ENCODE measurements around the gene AUTS2. TPM values are rescaled to one million over a fixed set of nuclear protein-coding genes. Genes with fewer than 3 reads are reported as not detected.

The AUTS2 gene
- total and polyA plus RNA-seq, 2 experiments from 2014 or later: 32.0 to 91.0 TPM

DNA sequence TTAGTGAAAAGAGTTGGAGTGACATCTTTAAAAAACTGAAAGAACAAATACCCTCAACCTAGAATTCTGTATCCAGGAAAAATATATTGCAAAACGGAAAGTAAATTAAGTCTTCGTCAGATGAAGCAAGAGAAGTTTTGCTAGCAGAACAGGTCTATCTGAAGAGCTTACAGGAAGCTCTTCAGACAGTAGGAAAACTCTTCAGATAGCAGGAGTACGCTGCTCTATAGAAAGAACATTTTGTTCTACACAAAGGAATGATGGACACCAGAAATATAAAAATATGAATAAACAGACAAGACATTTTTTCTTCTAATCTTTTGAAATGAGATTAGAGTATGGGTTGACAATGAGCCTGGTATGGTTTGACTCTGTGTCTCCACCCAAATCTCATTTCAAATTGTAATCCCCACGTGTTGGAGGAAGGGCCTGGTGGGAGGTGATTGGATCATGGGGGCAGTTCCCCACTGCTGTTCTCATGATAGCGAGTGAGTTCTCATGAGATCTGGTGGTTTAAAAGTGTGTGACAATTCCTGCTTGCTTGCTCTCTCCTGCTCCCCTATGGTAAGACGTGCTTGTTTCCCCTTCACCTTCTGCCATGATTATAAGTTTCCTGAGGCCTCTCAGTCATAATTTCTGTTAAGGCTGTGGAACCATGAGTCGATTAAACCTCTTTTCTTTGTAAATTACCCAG is 567.3 kb downstream of the AUTS2 start:
- ATAC-seq: no peak
- Histone ChIP-seq H3K9me2 (ENCODE audit: insufficient read depth) (no peaks in the 10 kb centered on the region), H3K4me3 (no peak overlapping the region), H4K20me1 (replicated peaks; ENCODE audit: insufficient read depth) (no peaks in the 10 kb centered on the region), H3K79me2 (replicated peaks; ENCODE audit: insufficient read depth) (no peaks in the 10 kb centered on the region), H3K27me3 (ENCODE audit: insufficient read depth) (no peaks in the 10 kb centered on the region), H3K4me1 (ENCODE audit: insufficient read depth) (peaks cover 17% of the 10 kb centered on the region), H3K36me3 (ENCODE audit: insufficient read depth) (no peaks in the 10 kb centered on the region), H3F3A (replicated peaks; ENCODE audit: low read depth) (no peaks in the 10 kb centered on the region), H2AFZ (no peak overlapping the region), H3K4me2 (no peak overlapping the region), H3K27ac (ENCODE audit: low read depth) (no peak overlapping the region)
- no peak overlapping the region for H3K4me3 Mint-ChIP-seq
- H3K9me3 Mint-ChIP-seq: no peaks in the 10 kb centered on the region
- no peak for DNase-seq (ENCODE audit: low spot score)
- H3K4me1 Mint-ChIP-seq: peaks cover 26% of the 10 kb centered on the region
- H3K27me3 Mint-ChIP-seq (ENCODE audit: insufficient read depth, low read depth, poor library complexity): peaks cover 2% of the 10 kb centered on the region
- no peak for TF ChIP-seq EZH2 (IDR thresholded peaks at IDR 0.05; ENCODE audit: low read depth, unreplicated experiment)
- TF ChIP-seq, protein P1, sequence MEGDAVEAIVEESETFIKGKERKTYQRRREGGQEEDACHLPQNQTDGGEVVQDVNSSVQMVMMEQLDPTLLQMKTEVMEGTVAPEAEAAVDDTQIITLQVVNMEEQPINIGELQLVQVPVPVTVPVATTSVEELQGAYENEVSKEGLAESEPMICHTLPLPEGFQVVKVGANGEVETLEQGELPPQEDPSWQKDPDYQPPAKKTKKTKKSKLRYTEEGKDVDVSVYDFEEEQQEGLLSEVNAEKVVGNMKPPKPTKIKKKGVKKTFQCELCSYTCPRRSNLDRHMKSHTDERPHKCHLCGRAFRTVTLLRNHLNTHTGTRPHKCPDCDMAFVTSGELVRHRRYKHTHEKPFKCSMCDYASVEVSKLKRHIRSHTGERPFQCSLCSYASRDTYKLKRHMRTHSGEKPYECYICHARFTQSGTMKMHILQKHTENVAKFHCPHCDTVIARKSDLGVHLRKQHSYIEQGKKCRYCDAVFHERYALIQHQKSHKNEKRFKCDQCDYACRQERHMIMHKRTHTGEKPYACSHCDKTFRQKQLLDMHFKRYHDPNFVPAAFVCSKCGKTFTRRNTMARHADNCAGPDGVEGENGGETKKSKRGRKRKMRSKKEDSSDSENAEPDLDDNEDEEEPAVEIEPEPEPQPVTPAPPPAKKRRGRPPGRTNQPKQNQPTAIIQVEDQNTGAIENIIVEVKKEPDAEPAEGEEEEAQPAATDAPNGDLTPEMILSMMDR (conservative IDR thresholded peaks at IDR 0.05; ENCODE audit: low read depth in 2 of 2): no peak
- TF ChIP-seq, protein P2, sequence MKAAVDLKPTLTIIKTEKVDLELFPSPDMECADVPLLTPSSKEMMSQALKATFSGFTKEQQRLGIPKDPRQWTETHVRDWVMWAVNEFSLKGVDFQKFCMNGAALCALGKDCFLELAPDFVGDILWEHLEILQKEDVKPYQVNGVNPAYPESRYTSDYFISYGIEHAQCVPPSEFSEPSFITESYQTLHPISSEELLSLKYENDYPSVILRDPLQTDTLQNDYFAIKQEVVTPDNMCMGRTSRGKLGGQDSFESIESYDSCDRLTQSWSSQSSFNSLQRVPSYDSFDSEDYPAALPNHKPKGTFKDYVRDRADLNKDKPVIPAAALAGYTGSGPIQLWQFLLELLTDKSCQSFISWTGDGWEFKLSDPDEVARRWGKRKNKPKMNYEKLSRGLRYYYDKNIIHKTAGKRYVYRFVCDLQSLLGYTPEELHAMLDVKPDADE (IDR thresholded peaks at IDR 0.05): no peak
- TF ChIP-seq, protein P3, sequence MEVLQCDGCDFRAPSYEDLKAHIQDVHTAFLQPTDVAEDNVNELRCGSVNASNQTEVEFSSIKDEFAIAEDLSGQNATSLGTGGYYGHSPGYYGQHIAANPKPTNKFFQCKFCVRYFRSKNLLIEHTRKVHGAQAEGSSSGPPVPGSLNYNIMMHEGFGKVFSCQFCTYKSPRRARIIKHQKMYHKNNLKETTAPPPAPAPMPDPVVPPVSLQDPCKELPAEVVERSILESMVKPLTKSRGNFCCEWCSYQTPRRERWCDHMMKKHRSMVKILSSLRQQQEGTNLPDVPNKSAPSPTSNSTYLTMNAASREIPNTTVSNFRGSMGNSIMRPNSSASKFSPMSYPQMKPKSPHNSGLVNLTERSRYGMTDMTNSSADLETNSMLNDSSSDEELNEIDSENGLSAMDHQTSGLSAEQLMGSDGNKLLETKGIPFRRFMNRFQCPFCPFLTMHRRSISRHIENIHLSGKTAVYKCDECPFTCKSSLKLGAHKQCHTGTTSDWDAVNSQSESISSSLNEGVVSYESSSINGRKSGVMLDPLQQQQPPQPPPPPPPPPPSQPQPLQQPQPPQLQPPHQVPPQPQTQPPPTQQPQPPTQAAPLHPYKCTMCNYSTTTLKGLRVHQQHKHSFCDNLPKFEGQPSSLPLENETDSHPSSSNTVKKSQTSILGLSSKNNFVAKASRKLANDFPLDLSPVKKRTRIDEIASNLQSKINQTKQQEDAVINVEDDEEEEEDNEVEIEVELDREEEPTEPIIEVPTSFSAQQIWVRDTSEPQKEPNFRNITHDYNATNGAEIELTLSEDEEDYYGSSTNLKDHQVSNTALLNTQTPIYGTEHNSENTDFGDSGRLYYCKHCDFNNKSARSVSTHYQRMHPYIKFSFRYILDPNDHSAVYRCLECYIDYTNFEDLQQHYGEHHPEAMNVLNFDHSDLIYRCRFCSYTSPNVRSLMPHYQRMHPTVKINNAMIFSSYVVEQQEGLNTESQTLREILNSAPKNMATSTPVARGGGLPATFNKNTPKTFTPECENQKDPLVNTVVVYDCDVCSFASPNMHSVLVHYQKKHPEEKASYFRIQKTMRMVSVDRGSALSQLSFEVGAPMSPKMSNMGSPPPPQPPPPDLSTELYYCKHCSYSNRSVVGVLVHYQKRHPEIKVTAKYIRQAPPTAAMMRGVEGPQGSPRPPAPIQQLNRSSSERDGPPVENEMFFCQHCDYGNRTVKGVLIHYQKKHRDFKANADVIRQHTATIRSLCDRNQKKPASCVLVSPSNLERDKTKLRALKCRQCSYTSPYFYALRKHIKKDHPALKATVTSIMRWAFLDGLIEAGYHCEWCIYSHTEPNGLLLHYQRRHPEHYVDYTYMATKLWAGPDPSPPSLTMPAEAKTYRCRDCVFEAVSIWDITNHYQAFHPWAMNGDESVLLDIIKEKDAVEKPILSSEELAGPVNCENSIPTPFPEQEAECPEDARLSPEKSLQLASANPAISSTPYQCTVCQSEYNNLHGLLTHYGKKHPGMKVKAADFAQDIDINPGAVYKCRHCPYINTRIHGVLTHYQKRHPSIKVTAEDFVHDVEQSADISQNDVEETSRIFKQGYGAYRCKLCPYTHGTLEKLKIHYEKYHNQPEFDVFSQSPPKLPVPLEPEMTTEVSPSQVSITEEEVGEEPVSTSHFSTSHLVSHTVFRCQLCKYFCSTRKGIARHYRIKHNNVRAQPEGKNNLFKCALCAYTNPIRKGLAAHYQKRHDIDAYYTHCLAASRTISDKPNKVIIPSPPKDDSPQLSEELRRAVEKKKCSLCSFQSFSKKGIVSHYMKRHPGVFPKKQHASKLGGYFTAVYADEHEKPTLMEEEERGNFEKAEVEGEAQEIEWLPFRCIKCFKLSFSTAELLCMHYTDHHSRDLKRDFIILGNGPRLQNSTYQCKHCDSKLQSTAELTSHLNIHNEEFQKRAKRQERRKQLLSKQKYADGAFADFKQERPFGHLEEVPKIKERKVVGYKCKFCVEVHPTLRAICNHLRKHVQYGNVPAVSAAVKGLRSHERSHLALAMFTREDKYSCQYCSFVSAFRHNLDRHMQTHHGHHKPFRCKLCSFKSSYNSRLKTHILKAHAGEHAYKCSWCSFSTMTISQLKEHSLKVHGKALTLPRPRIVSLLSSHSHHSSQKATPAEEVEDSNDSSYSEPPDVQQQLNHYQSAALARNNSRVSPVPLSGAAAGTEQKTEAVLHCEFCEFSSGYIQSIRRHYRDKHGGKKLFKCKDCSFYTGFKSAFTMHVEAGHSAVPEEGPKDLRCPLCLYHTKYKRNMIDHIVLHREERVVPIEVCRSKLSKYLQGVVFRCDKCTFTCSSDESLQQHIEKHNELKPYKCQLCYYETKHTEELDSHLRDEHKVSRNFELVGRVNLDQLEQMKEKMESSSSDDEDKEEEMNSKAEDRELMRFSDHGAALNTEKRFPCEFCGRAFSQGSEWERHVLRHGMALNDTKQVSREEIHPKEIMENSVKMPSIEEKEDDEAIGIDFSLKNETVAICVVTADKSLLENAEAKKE (CRISPR knock-in tag; IDR thresholded peaks at IDR 0.05): no peak
- TF ChIP-seq EZH2phosphoT487 (IDR thresholded peaks at IDR 0.05; ENCODE audit: unreplicated experiment): no peak
- TF ChIP-seq, protein P4, sequence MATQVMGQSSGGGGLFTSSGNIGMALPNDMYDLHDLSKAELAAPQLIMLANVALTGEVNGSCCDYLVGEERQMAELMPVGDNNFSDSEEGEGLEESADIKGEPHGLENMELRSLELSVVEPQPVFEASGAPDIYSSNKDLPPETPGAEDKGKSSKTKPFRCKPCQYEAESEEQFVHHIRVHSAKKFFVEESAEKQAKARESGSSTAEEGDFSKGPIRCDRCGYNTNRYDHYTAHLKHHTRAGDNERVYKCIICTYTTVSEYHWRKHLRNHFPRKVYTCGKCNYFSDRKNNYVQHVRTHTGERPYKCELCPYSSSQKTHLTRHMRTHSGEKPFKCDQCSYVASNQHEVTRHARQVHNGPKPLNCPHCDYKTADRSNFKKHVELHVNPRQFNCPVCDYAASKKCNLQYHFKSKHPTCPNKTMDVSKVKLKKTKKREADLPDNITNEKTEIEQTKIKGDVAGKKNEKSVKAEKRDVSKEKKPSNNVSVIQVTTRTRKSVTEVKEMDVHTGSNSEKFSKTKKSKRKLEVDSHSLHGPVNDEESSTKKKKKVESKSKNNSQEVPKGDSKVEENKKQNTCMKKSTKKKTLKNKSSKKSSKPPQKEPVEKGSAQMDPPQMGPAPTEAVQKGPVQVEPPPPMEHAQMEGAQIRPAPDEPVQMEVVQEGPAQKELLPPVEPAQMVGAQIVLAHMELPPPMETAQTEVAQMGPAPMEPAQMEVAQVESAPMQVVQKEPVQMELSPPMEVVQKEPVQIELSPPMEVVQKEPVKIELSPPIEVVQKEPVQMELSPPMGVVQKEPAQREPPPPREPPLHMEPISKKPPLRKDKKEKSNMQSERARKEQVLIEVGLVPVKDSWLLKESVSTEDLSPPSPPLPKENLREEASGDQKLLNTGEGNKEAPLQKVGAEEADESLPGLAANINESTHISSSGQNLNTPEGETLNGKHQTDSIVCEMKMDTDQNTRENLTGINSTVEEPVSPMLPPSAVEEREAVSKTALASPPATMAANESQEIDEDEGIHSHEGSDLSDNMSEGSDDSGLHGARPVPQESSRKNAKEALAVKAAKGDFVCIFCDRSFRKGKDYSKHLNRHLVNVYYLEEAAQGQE (IDR thresholded peaks at IDR 0.05; ENCODE audit: unreplicated experiment): no peak
- no peak for TF ChIP-seq NANOG (IDR thresholded peaks at IDR 0.05; ENCODE audit: borderline replicate concordance)
- no peak for TF ChIP-seq ZNF331 (CRISPR knock-in tag; IDR thresholded peaks at IDR 0.05; ENCODE audit: low read depth)
- no peak for TF ChIP-seq ZNF114 (CRISPR knock-in tag; IDR thresholded peaks at IDR 0.05)
- no peak for TF ChIP-seq POLR2AphosphoS5 (IDR thresholded peaks at IDR 0.05; ENCODE audit: low read depth)
- no peak for TF ChIP-seq JUNB (IDR thresholded peaks at IDR 0.05; ENCODE audit: unreplicated experiment)
- no peak for TF ChIP-seq CREB1 (CRISPR knock-in tag; IDR thresholded peaks at IDR 0.05; ENCODE audit: low read depth)
- no peak for TF ChIP-seq STAT1 (IDR thresholded peaks at IDR 0.05; ENCODE audit: unreplicated experiment)
- H3K27ac Mint-ChIP-seq: no peak overlapping the region
- no peaks in the 10 kb centered on the region for H3K36me3 Mint-ChIP-seq (ENCODE audit: low read depth)

Measured in GM23338 (cell line).